CD14-positive monocyte (primary cell): ENCODE measurements around the gene SETD3. TPM values are rescaled to one million over a fixed set of nuclear protein-coding genes. Genes with fewer than 3 reads are reported as not detected.

Source experiments
- DNase-seq, 3 donors: peaks; one replicate each; pipeline ENCODE4 v3.0.0-alpha.2; 2011 to 2022
- H2AFZ ChIP-seq: 2 replicates; pipeline ENCODE4 v1.6.0; 2012; ENCODE audit warnings: mild to moderate bottlenecking, low read depth, low read length, inconsistent platforms; ENCODE audit not compliant: insufficient read depth, poor library complexity, severe bottlenecking
- H3K27ac ChIP-seq, 2 donors: 1 replicate in 1 of 2; 2 replicates in 1 of 2; pipeline ENCODE4 v1.5.1; 2012 to 2013; ENCODE audit warnings: low read length in 2 of 2, control low read depth in 1 of 2, inconsistent platforms in 1 of 2, low read depth in 1 of 2, mild to moderate bottlenecking in 1 of 2
- H3K27me3 ChIP-seq, 2 donors: one replicate each; pipeline versions ENCODE4 v1.6.0 to v1.6.1; 2011 to 2013; ENCODE audit warnings: low read length in 2 of 2; ENCODE audit not compliant: control insufficient read depth in 2 of 2, insufficient read depth in 2 of 2
- H3K36me3 ChIP-seq, 2 donors: replicated peaks in 1 of 2; 1 replicate in 1 of 2; 2 replicates in 1 of 2; pipeline versions ENCODE4 v1.5.1 to v1.6.1; 2012 to 2013; ENCODE audit warnings: low read length in 2 of 2, control low read depth in 1 of 2, inconsistent platforms in 1 of 2, mild to moderate bottlenecking in 1 of 2; ENCODE audit not compliant: insufficient read depth in 2 of 2, control insufficient read depth in 1 of 2
- H3K4me1 ChIP-seq, 2 donors: 1 replicate in 1 of 2; 2 replicates in 1 of 2; pipeline versions ENCODE4 v1.5.1 to v1.6.1; 2012 to 2013; ENCODE audit warnings: low read length in 2 of 2, control low read depth in 1 of 2, inconsistent platforms in 1 of 2, mild to moderate bottlenecking in 1 of 2, moderate library complexity in 1 of 2; ENCODE audit not compliant: insufficient read depth in 2 of 2, control insufficient read depth in 1 of 2
- H3K4me2 ChIP-seq: replicated peaks from 2 replicates; pipeline ENCODE3; 2012; ENCODE audit warnings: low read length, moderate library complexity, mild to moderate bottlenecking; ENCODE audit not compliant: poor library complexity, severe bottlenecking; ENCODE audit errors: extremely low read depth
- H3K4me3 ChIP-seq, 3 experiments: fragments of 200-600 bp in 1 of 3; sonication (generic) in 1 of 3; replicated peaks in 1 of 3; 1 replicate in 2 of 3; 2 replicates in 1 of 3; pipeline ENCODE4 v1.5.1; 2011 to 2013; ENCODE audit warnings: low read length in 3 of 3, mild to moderate bottlenecking in 3 of 3, control low read depth in 2 of 3, low read depth in 2 of 3, inconsistent platforms in 1 of 3, moderate library complexity in 1 of 3
- H3K79me2 ChIP-seq: 2 replicates; pipeline ENCODE4 v1.6.0; 2012; ENCODE audit warnings: mild to moderate bottlenecking, control low read depth, inconsistent platforms, low read length, moderate library complexity; ENCODE audit not compliant: insufficient read depth
- H3K9ac ChIP-seq: 2 replicates; pipeline ENCODE4 v1.6.0; 2017; ENCODE audit warnings: low read length, mild to moderate bottlenecking; ENCODE audit not compliant: insufficient read depth, poor library complexity, severe bottlenecking
- H3K9me3 ChIP-seq, 2 donors: replicated peaks in 1 of 2; 1 replicate in 1 of 2; 2 replicates in 1 of 2; pipeline versions ENCODE4 v1.5.1 to v1.6.1; 2012 to 2013; ENCODE audit warnings: low read length in 2 of 2, control low read depth in 1 of 2; ENCODE audit not compliant: control insufficient read depth in 1 of 2, insufficient read depth in 1 of 2
- H4K20me1 ChIP-seq: 2 replicates; pipeline ENCODE4 v1.6.0; 2012; ENCODE audit warnings: mild to moderate bottlenecking, low read length, control low read depth, moderate library complexity; ENCODE audit not compliant: insufficient read depth
- H3K27ac Mint-ChIP-seq, 7 donors: one replicate each; pipeline ENCODE4 v1.8.0; 2020; ENCODE audit warnings: mild to moderate bottlenecking in 7 of 7, mixed read lengths in 7 of 7, moderate library complexity in 6 of 7, inconsistent platforms in 2 of 7
- H3K27me3 Mint-ChIP-seq, 3 donors: one replicate each; pipeline ENCODE4 v1.8.0; 2021 to 2022; ENCODE audit warnings: low read depth in 3 of 3, mild to moderate bottlenecking in 3 of 3, mixed read lengths in 3 of 3, moderate library complexity in 3 of 3, inconsistent platforms in 1 of 3
- H3K36me3 Mint-ChIP-seq, 2 donors: one replicate each; pipeline ENCODE4 v1.8.0; 2020; ENCODE audit warnings: mixed read lengths in 2 of 2, inconsistent platforms in 1 of 2, mild to moderate bottlenecking in 1 of 2
- H3K4me1 Mint-ChIP-seq: one replicate; pipeline ENCODE4 v1.8.0; 2020; ENCODE audit warnings: mild to moderate bottlenecking, mixed read lengths
- H3K4me3 Mint-ChIP-seq, 2 donors: one replicate each; pipeline ENCODE4 v1.8.0; 2020; ENCODE audit warnings: mild to moderate bottlenecking in 2 of 2, mixed read lengths in 2 of 2, moderate library complexity in 1 of 2
- H3K9me3 Mint-ChIP-seq, 7 donors: one replicate each; pipeline ENCODE4 v1.8.0; 2020 to 2022; ENCODE audit warnings: mixed read lengths in 7 of 7, mild to moderate bottlenecking in 6 of 7, moderate library complexity in 6 of 7, inconsistent platforms in 2 of 7
- CTCF ChIP-seq: fragments of 200-600 bp; IDR thresholded peaks from one replicate; pipeline ENCODE4 v1.8.0; 2022; ENCODE audit warnings: antibody characterized with exemption, mild to moderate bottlenecking
- whole genome bisulfite sequencing: methylation state at CpG from one replicate; pipeline ENCODE4 v1.1.5; 2013; ENCODE audit warnings: missing lambda C conversion rate; ENCODE audit not compliant: insufficient coverage; 5-methylcytosine and 5-hydroxymethylcytosine counted together
- intact Hi-C, 2 donors: fragments of 100-400 bp; cut with micrococcal nuclease; formaldehyde crosslinking; loops; one replicate each; pipeline versions ENCODE4 v1.15.0 to v1.15.1; 2023
- polyA plus RNA-seq, 3 donors: library from polyadenylated mRNA; depleted of rRNA in 1 of 3; unstranded in 2 of 3; stranded (reverse) in 1 of 3; fragments of 300-500 nt in 2 of 3; fragments of >200 nt in 1 of 3; fragmentation: Illumina TruSeq in 2 of 3; gene quantifications; 1 replicate in 2 of 3; 2 replicates in 1 of 3; pipeline ENCODE4 v1.2.3, GENCODE V29; 2012 to 2021

SETD3 gene
- polyA plus RNA-seq, 3 donors: 22.9 to 39.5 (median 38.7) TPM

GRCh38 chr14:99425272-99425681 lies 55.4 kb downstream of the SETD3 start:
- peaks cover 1% of the 10 kb centered on the region for H3K4me1 Mint-ChIP-seq
- intact Hi-C loops: no loop called here
- H3K4me3 Mint-ChIP-seq: no peak overlapping the region
- H2AFZ ChIP-seq: no peak overlapping the region
- 96% methylated on average over 9 of the region's 11 CpGs for WGBS
- no peak for TF ChIP-seq CTCF
- peaks cover 38 to 88% of the 10 kb centered on the region in 2 donors for H3K36me3 ChIP-seq
- H3K27me3 ChIP-seq: no peaks in the 10 kb centered on the region
- H3K4me3 ChIP-seq: no peak overlapping the region
- H3K9ac ChIP-seq: no peak overlapping the region
- no peak overlapping the region for H3K27ac ChIP-seq
- H3K36me3 Mint-ChIP-seq: peaks cover 58 to 65% of the 10 kb centered on the region in 2 donors
- peaks cover 0 to 7% (median 5%) of the 10 kb centered on the region in 7 donors for H3K9me3 Mint-ChIP-seq
- H3K27me3 Mint-ChIP-seq: no peaks in the 10 kb centered on the region
- H3K4me2 ChIP-seq: no peak overlapping the region
- H3K4me1 ChIP-seq: no peaks in the 10 kb centered on the region
- DNase-seq: no peak
- H3K27ac Mint-ChIP-seq: peak overlapping the region in 4 of 7 donors; percentile 37 to 78 (median 48)
- peaks cover 5 to 8% of the 10 kb centered on the region in 2 donors for H3K9me3 ChIP-seq
- H4K20me1 ChIP-seq: peaks cover 34% of the 10 kb centered on the region
- H3K79me2 ChIP-seq: peaks cover 7% of the 10 kb centered on the region

- TF ChIP-seq CTCF: no peak
- Histone ChIP-seq H3K4me3 (no peak overlapping the region), H3K27me3 (no peaks in the 10 kb centered on the region), H2AFZ (no peak overlapping the region), H3K9me3 (peaks cover 5 to 8% of the 10 kb centered on the region in 2 donors), H3K4me1 (no peaks in the 10 kb centered on the region), H3K79me2 (peaks cover 7% of the 10 kb centered on the region), H3K36me3 (peaks cover 38 to 84% of the 10 kb centered on the region in 2 donors), H3K4me2 (no peak overlapping the region), H3K9ac (no peak overlapping the region), H4K20me1 (peaks cover 34% of the 10 kb centered on the region), H3K27ac (no peak overlapping the region)
- intact Hi-C loops: no loop called here
- no peak for DNase-seq
- H3K9me3 Mint-ChIP-seq: peaks cover 0 to 7% (median 5%) of the 10 kb centered on the region in 7 donors
- no peaks in the 10 kb centered on the region for H3K27me3 Mint-ChIP-seq
- peaks cover 1% of the 10 kb centered on the region for H3K4me1 Mint-ChIP-seq
- peaks cover 55 to 60% of the 10 kb centered on the region in 2 donors for H3K36me3 Mint-ChIP-seq
- H3K27ac Mint-ChIP-seq: peak overlapping the region in 5 of 7 donors; percentile 5 to 78 (median 72)
- WGBS: 100% methylated on average over 2 of the region's 5 CpGs
- no peak overlapping the region for H3K4me3 Mint-ChIP-seq
Observed at GRCh38 chr14:99424306-99424877, 56.3 kb downstream of the SETD3 start.
